H1 (cell line): ENCODE measurements around the gene PCDHB16.

Experiments
- EP300 ChIP-seq, 2 experiments: IDR thresholded peaks; 1 replicate in 1 of 2; 2 replicates in 1 of 2; pipeline ENCODE4 v1.6.1; 2011 to 2012; ENCODE audit warnings: low read depth in 2 of 2, low read length in 2 of 2, mild to moderate bottlenecking in 2 of 2, borderline replicate concordance in 1 of 2, inconsistent platforms in 1 of 2, moderate library complexity in 1 of 2
- HDAC6 ChIP-seq: IDR thresholded peaks from one replicate; pipeline ENCODE4 v1.7.1; 2012; ENCODE audit warnings: low read depth, mild to moderate bottlenecking, inconsistent platforms, low read length, moderate library complexity
- POLR2A ChIP-seq, 2 experiments: IDR thresholded peaks; 1 replicate in 1 of 2; 2 replicates in 1 of 2; pipeline ENCODE4 v1.6.1; 2011; ENCODE audit warnings: low read depth in 2 of 2, low read length in 2 of 2, mild to moderate bottlenecking in 2 of 2; ENCODE audit errors: control extremely low read depth in 1 of 2
- POLR2AphosphoS5 ChIP-seq: IDR thresholded peaks from 2 replicates; pipeline ENCODE4 v1.6.1; 2011; ENCODE audit warnings: low read depth, low read length
- RNF2 ChIP-seq: fragments of 200-900, 300-1000 bp; sonication (generic); IDR thresholded peaks from 2 replicates; pipeline ENCODE4 v1.7.1; 2016; ENCODE audit warnings: borderline replicate concordance, low read depth, mild to moderate bottlenecking, antibody characterized with exemption, low read length; ENCODE audit not compliant: poor library complexity, severe bottlenecking; ENCODE audit errors: missing control alignments
- SIX5 ChIP-seq: IDR thresholded peaks from 2 replicates; pipeline ENCODE4 v1.6.1; 2011; ENCODE audit warnings: mild to moderate bottlenecking, low read depth, low read length
- SP1 ChIP-seq: IDR thresholded peaks from 2 replicates; pipeline ENCODE4 v1.6.1; 2011; ENCODE audit warnings: low read depth, low read length
- YY1 ChIP-seq: IDR thresholded peaks from 2 replicates; pipeline ENCODE4 v1.6.1; 2011; ENCODE audit warnings: low read depth, mild to moderate bottlenecking, low read length
- ZNF274 ChIP-seq: IDR thresholded peaks from 2 replicates; pipeline ENCODE4 v1.7.0; 2012; ENCODE audit warnings: low read length, borderline replicate concordance; ENCODE audit errors: extremely low read depth
- TF ChIP-seq, protein P1 (sequence below), 3 experiments: IDR thresholded peaks; 1 replicate in 2 of 3; 2 replicates in 1 of 3; pipeline versions ENCODE4 v1.5.1 to v1.6.1; 2011; ENCODE audit warnings: low read length in 3 of 3, mild to moderate bottlenecking in 3 of 3, inconsistent platforms in 2 of 3, low read depth in 1 of 3, moderate library complexity in 1 of 3; ENCODE audit not compliant: insufficient read depth in 1 of 3; ENCODE audit errors: control extremely low read depth in 1 of 3

DNA sequence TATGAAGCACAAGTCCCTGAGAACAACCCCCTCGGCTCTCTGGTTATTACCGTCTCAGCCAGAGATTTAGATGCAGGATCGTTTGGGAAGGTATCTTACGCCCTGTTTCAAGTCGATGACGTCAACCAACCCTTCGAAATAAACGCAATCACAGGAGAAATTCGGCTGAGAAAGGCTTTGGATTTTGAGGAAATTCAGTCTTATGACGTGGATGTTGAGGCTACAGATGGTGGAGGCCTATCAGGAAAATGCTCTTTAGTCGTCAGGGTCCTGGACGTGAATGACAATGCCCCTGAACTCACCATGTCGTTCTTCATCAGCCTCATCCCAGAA, 31.2 kb upstream of the PCDHB16 start:
- TF ChIP-seq, protein P1, sequence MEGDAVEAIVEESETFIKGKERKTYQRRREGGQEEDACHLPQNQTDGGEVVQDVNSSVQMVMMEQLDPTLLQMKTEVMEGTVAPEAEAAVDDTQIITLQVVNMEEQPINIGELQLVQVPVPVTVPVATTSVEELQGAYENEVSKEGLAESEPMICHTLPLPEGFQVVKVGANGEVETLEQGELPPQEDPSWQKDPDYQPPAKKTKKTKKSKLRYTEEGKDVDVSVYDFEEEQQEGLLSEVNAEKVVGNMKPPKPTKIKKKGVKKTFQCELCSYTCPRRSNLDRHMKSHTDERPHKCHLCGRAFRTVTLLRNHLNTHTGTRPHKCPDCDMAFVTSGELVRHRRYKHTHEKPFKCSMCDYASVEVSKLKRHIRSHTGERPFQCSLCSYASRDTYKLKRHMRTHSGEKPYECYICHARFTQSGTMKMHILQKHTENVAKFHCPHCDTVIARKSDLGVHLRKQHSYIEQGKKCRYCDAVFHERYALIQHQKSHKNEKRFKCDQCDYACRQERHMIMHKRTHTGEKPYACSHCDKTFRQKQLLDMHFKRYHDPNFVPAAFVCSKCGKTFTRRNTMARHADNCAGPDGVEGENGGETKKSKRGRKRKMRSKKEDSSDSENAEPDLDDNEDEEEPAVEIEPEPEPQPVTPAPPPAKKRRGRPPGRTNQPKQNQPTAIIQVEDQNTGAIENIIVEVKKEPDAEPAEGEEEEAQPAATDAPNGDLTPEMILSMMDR (IDR thresholded peaks at IDR 0.05; ENCODE audit: control extremely low read depth in 1 of 3, insufficient read depth in 1 of 3, low read depth in 1 of 3, low read length in 3 of 3): no peak
- TF ChIP-seq POLR2A (IDR thresholded peaks at IDR 0.05; ENCODE audit: control extremely low read depth in 1 of 2, low read depth in 2 of 2, low read length in 2 of 2): no peak
- TF ChIP-seq YY1: no peak
- no peak for TF ChIP-seq SIX5
- no peak for TF ChIP-seq RNF2
- TF ChIP-seq HDAC6: no peak
- no peak for TF ChIP-seq ZNF274
- no peak for TF ChIP-seq POLR2AphosphoS5
- TF ChIP-seq EP300 (IDR thresholded peaks at IDR 0.05; ENCODE audit: borderline replicate concordance in 1 of 2, low read depth in 2 of 2, low read length in 2 of 2): no peak
- no peak for TF ChIP-seq SP1
